Astrocyte (in vitro differentiated cells and primary cell): ENCODE results near the gene GMPPB. TPM values are rescaled to one million over a fixed set of nuclear protein-coding genes. Genes with fewer than 3 reads are reported as not detected.
"Not testable (repeated sequence)": the region's sequence is repeated elsewhere in the genome, so short reads cannot be mapped to it uniquely, and the experiment has no call there.

Experiments used
- DNase-seq: peaks from one replicate; pipeline ENCODE4 v3.0.0-alpha.2; 2010; ENCODE audit warnings: low read depth
- FAIRE-seq: peaks from 2 replicates; lab custom pipeline; 2011; peaks lifted over from hg19 to GRCh38; lab: Jason Lieb, UNC
- H2AFZ ChIP-seq: 2 replicates; pipeline ENCODE4 v1.6.0; 2012; ENCODE audit warnings: low read depth, low read length, inconsistent platforms
- H3K27ac ChIP-seq: 2 replicates; pipeline ENCODE4 v1.5.1; 2011; ENCODE audit warnings: low read depth, low read length, inconsistent platforms
- H3K27me3 ChIP-seq: 2 replicates; pipeline ENCODE4 v1.6.0; 2011; ENCODE audit warnings: low read length, inconsistent platforms; ENCODE audit not compliant: insufficient read depth
- H3K36me3 ChIP-seq: 2 replicates; pipeline ENCODE4 v1.5.1; 2011; ENCODE audit warnings: low read length, inconsistent platforms; ENCODE audit not compliant: insufficient read depth
- H3K4me1 ChIP-seq: 2 replicates; pipeline ENCODE4 v1.5.1; 2011; ENCODE audit warnings: low read length, inconsistent platforms; ENCODE audit not compliant: insufficient read depth
- H3K4me2 ChIP-seq: 2 replicates; pipeline ENCODE4 v1.6.0; 2012; ENCODE audit warnings: low read length, inconsistent platforms
- H3K4me3 ChIP-seq: 2 replicates; pipeline ENCODE4 v1.5.1; 2011; ENCODE audit warnings: low read depth, mild to moderate bottlenecking, low read length, inconsistent platforms; ENCODE audit not compliant: insufficient read depth
- H3K79me2 ChIP-seq: 2 replicates; pipeline ENCODE4 v1.6.0; 2012; ENCODE audit warnings: mild to moderate bottlenecking, low read length, inconsistent platforms; ENCODE audit not compliant: insufficient read depth
- H3K9ac ChIP-seq: 2 replicates; pipeline ENCODE4 v1.6.0; 2012; ENCODE audit warnings: mild to moderate bottlenecking, low read length, inconsistent platforms
- H3K9me3 ChIP-seq: 2 replicates; pipeline ENCODE4 v1.5.1; 2012; ENCODE audit warnings: low read depth, mild to moderate bottlenecking, low read length, inconsistent platforms; ENCODE audit not compliant: insufficient read depth
- H4K20me1 ChIP-seq: 2 replicates; pipeline ENCODE4 v1.6.0; 2012; ENCODE audit warnings: low read length, inconsistent platforms; ENCODE audit not compliant: insufficient read depth
- H3K27ac Mint-ChIP-seq: one replicate; pipeline ENCODE4 v1.8.0; 2021; ENCODE audit warnings: mild to moderate bottlenecking, mixed read lengths; ENCODE audit not compliant: unreplicated experiment
- H3K27me3 Mint-ChIP-seq: one replicate; pipeline ENCODE4 v1.8.0; 2021; ENCODE audit warnings: low read depth, mixed read lengths; ENCODE audit not compliant: unreplicated experiment
- H3K36me3 Mint-ChIP-seq: one replicate; pipeline ENCODE4 v1.8.0; 2021; ENCODE audit warnings: low read depth, mixed read lengths; ENCODE audit not compliant: unreplicated experiment
- H3K4me1 Mint-ChIP-seq: one replicate; pipeline ENCODE4 v1.8.0; 2021; ENCODE audit warnings: low read depth, mixed read lengths; ENCODE audit not compliant: unreplicated experiment
- H3K4me3 Mint-ChIP-seq: one replicate; pipeline ENCODE4 v1.8.0; 2021; ENCODE audit warnings: mild to moderate bottlenecking, moderate library complexity, mixed read lengths; ENCODE audit not compliant: unreplicated experiment
- H3K9me3 Mint-ChIP-seq: one replicate; pipeline ENCODE4 v1.8.0; 2021; ENCODE audit warnings: mild to moderate bottlenecking, mixed read lengths; ENCODE audit not compliant: unreplicated experiment
- CTCF ChIP-seq: IDR thresholded peaks from 2 replicates; pipeline ENCODE4 v1.5.1; 2011; ENCODE audit warnings: low read depth, mild to moderate bottlenecking, inconsistent platforms, low read length, moderate library complexity; ENCODE audit not compliant: insufficient read depth
- EZH2 ChIP-seq: IDR thresholded peaks from 2 replicates; pipeline ENCODE4 v1.6.1; 2012; ENCODE audit warnings: mild to moderate bottlenecking, low read length, inconsistent platforms; ENCODE audit not compliant: insufficient read depth
- total RNA-seq: library from RNA; stranded (reverse); gene quantifications from 2 replicates; pipeline ENCODE4 v1.2.1, GENCODE V29; 2021

The GMPPB gene
- total RNA-seq, 1 donor from 2014 or later: 24.6 TPM

- H3K9ac ChIP-seq: no peak overlapping the region
- no peak overlapping the region for H2AFZ ChIP-seq
- no peaks in the 10 kb centered on the region for H3K36me3 ChIP-seq
- no peaks in the 10 kb centered on the region for H3K9me3 ChIP-seq
- Mint-ChIP-seq H3K27ac (no peak overlapping the region), H3K9me3 (no peaks in the 10 kb centered on the region), H3K4me3 (no peak overlapping the region), H3K4me1 (no peaks in the 10 kb centered on the region), H3K36me3 (peaks cover 13% of the 10 kb centered on the region), H3K27me3 (no peaks in the 10 kb centered on the region)
- FAIRE-seq (no peak), DNase-seq (no peak)
- no peak overlapping the region for H3K4me3 ChIP-seq
- H3K4me2 ChIP-seq: no peak overlapping the region
- TF ChIP-seq EZH2 (no peak), CTCF (no peak)
- H3K79me2 ChIP-seq: no peaks in the 10 kb centered on the region
- no peaks in the 10 kb centered on the region for H3K27me3 ChIP-seq
- H3K4me1 ChIP-seq: no peaks in the 10 kb centered on the region
- peaks cover 9% of the 10 kb centered on the region for H4K20me1 ChIP-seq
- no peak overlapping the region for H3K27ac ChIP-seq
Measured at GRCh38 chr3:49700453-49701128, 23.2 kb downstream of the GMPPB start.

- Histone ChIP-seq H3K4me2 (no peak overlapping the region), H3K27ac (no peak overlapping the region), H2AFZ (no peak overlapping the region), H3K9me3 (no peaks in the 10 kb centered on the region), H4K20me1 (peaks cover 9% of the 10 kb centered on the region), H3K4me3 (no peak overlapping the region), H3K79me2 (peaks cover 2% of the 10 kb centered on the region), H3K27me3 (no peaks in the 10 kb centered on the region), H3K4me1 (no peaks in the 10 kb centered on the region), H3K36me3 (no peaks in the 10 kb centered on the region), H3K9ac (no peak overlapping the region)
- TF ChIP-seq CTCF: no peak
- TF ChIP-seq EZH2: no peak
- no peak overlapping the region for H3K27ac Mint-ChIP-seq
- FAIRE-seq: no peak
- no peak overlapping the region for H3K4me3 Mint-ChIP-seq
- no peaks in the 10 kb centered on the region for H3K9me3 Mint-ChIP-seq
- no peak for DNase-seq
- no peaks in the 10 kb centered on the region for H3K4me1 Mint-ChIP-seq
- peaks cover 13% of the 10 kb centered on the region for H3K36me3 Mint-ChIP-seq
- H3K27me3 Mint-ChIP-seq: no peaks in the 10 kb centered on the region
Measured at GRCh38 chr3:49700014-49700413, 23.7 kb downstream of the GMPPB start.

GRCh38 chr3:49699281-49699979 is 24.3 kb downstream of the GMPPB start:
- Histone ChIP-seq H3K27ac (no peak overlapping the region), H3K36me3 (no peaks in the 10 kb centered on the region), H4K20me1 (peaks cover 11% of the 10 kb centered on the region), H2AFZ (no peak overlapping the region), H3K79me2 (peaks cover 8% of the 10 kb centered on the region), H3K27me3 (no peaks in the 10 kb centered on the region), H3K9ac (no peak overlapping the region), H3K4me2 (no peak overlapping the region), H3K4me3 (no peak overlapping the region), H3K4me1 (no peaks in the 10 kb centered on the region), H3K9me3 (no peaks in the 10 kb centered on the region)
- Mint-ChIP-seq H3K4me3 (no peak overlapping the region), H3K36me3 (peaks cover 13% of the 10 kb centered on the region), H3K9me3 (no peaks in the 10 kb centered on the region), H3K4me1 (no peaks in the 10 kb centered on the region), H3K27ac (no peak overlapping the region), H3K27me3 (no peaks in the 10 kb centered on the region)
- no peak for TF ChIP-seq CTCF
- TF ChIP-seq EZH2: no peak
- DNase-seq: no peak
- no peak for FAIRE-seq

GRCh38 chr3:49695350-49696015 is 28.3 kb downstream of the GMPPB start:
- not testable (repeated sequence) for H3K4me1 ChIP-seq, H3K4me2 ChIP-seq, H3K4me1 Mint-ChIP-seq, H3K36me3 Mint-ChIP-seq, H4K20me1 ChIP-seq, DNase-seq, H3K4me3 Mint-ChIP-seq, H3K27me3 Mint-ChIP-seq, H3K4me3 ChIP-seq, H3K27ac Mint-ChIP-seq, H3K9me3 ChIP-seq, H3K9ac ChIP-seq, H3K9me3 Mint-ChIP-seq, H3K27ac ChIP-seq, H2AFZ ChIP-seq, H3K36me3 ChIP-seq, FAIRE-seq, H3K27me3 ChIP-seq
- peaks cover 25% of the 10 kb centered on the region for H3K79me2 ChIP-seq
